Myocyte (in vitro differentiated cells): ENCODE measurements around the gene CENPH. TPM values are rescaled to one million over a fixed set of nuclear protein-coding genes. Genes with fewer than 3 reads are reported as not detected.
"Not testable (repeated sequence)": the region's sequence is repeated elsewhere in the genome, so short reads cannot be mapped to it uniquely, and the experiment has no call there.

ENCODE experiments used
- DNase-seq: peaks from one replicate; pipeline ENCODE4 v3.0.0-alpha.2; 2012; ENCODE audit warnings: low read depth
- total RNA-seq: library from RNA; depleted of rRNA; stranded (reverse); fragments of >200 nt; gene quantifications from 2 replicates; pipeline ENCODE4 v1.2.3, GENCODE V29; 2014

Gene CENPH
- total RNA-seq, 1 donor from 2014 or later: 6.5 TPM

GRCh38 chr5:69245031-69245430 lies 55.6 kb downstream of the CENPH start:
- no peak for DNase-seq

GRCh38 chr5:69248019-69248418 lies 58.6 kb downstream of the CENPH start:
- no peak for DNase-seq

GRCh38 chr5:69250593-69250992 lies 61.2 kb downstream of the CENPH start:
- no peak for DNase-seq

GRCh38 chr5:69252437-69252836 lies 63.1 kb downstream of the CENPH start:
- DNase-seq: no peak

- not testable (repeated sequence) for DNase-seq
Observed at GRCh38 chr5:69255940-69256339, 66.6 kb downstream of the CENPH start.

GRCh38 chr5:69257577-69257976 lies 68.2 kb downstream of the CENPH start:
- DNase-seq: no peak

Other genes with a start within 250 kb of the CENPH start
- 57.2 and 69.3 TPM in 2 replicates for gene SLC30A5, start 95.6 kb upstream of the CENPH start, total RNA-seq
- 10.7 and 12.8 TPM in 2 replicates for gene CCNB1, start 22.4 kb upstream of the CENPH start, total RNA-seq
- 21.7 and 24.6 TPM in 2 replicates for gene CDK7, start 45.3 kb downstream of the CENPH start, total RNA-seq
- gene CCDC125, start 143.2 kb downstream of the CENPH start, total RNA-seq: 0.67 and 0.83 TPM in 2 replicates
- 20.2 and 28.5 TPM in 2 replicates for gene AK6, start 179.9 kb downstream of the CENPH start, total RNA-seq
- 60.5 and 60.9 TPM in 2 replicates for gene TAF9, start 179.9 kb downstream of the CENPH start, total RNA-seq
- 30.6 and 40.4 TPM in 2 replicates for gene RAD17, start 180.2 kb downstream of the CENPH start, total RNA-seq
- gene MARVELD2, start 225.5 kb downstream of the CENPH start, total RNA-seq: not detected in 2 replicates